Skin epidermis (tissue), 12 donors: ENCODE results near the gene ABHD13.
"Not testable (repeated sequence)": the region's sequence is repeated elsewhere in the genome, so short reads cannot be mapped to it uniquely, and the experiment has no call there.

Source experiments
- H3K27ac ChIP-seq, 21 experiments: fragments of 200-600 bp; sonication (generic) in 11 of 21; one replicate each; pipeline ENCODE4 v1.5.0; 2020; ENCODE audit warnings: mild to moderate bottlenecking in 3 of 21, inconsistent platforms in 2 of 21, moderate library complexity in 2 of 21
- H3K4me3 ChIP-seq, 7 experiments: fragments of 200-600 bp; sonication (generic) in 2 of 7; one replicate each; pipeline ENCODE4 v1.5.0; 2020; ENCODE audit warnings: inconsistent platforms in 2 of 7, mild to moderate bottlenecking in 2 of 7, moderate library complexity in 1 of 7

The ABHD13 gene

GRCh38 chr13:108220041-108220440, 1.8 kb downstream of the ABHD13 start:
- Histone ChIP-seq H3K4me3 (peak overlapping the region in 2 of 7 experiments; percentile 99), H3K27ac (peak overlapping the region in 1 of 21 experiments; percentile 41)

- Histone ChIP-seq H3K27ac (no peak overlapping the region), H3K4me3 (no peak overlapping the region)
Measured at GRCh38 chr13:108223687-108224503, 5.7 kb downstream of the ABHD13 start.

- no peak overlapping the region for H3K4me3 ChIP-seq
- H3K27ac ChIP-seq, result no peak overlapping the region
Measured at GRCh38 chr13:108225440-108225839, 7.2 kb downstream of the ABHD13 start.

GRCh38 chr13:108226184-108226583, 8.0 kb downstream of the ABHD13 start:
- H3K27ac ChIP-seq, result no peak overlapping the region
- no peak overlapping the region for H3K4me3 ChIP-seq

GRCh38 chr13:108227651-108228272, 9.6 kb downstream of the ABHD13 start:
- no peak overlapping the region for H3K27ac ChIP-seq

GRCh38 chr13:108230377-108230776, 12.2 kb downstream of the ABHD13 start:
- H3K27ac ChIP-seq, result no peak overlapping the region
- H3K4me3 ChIP-seq, result no peak overlapping the region

More at GRCh38 chr13:108227651-108228272, 9.6 kb downstream of the ABHD13 start:
- H3K4me3 ChIP-seq, result no peak overlapping the region

GRCh38 chr13:108249150-108249549, 31.0 kb downstream of the ABHD13 start:
- H3K4me3 ChIP-seq, result no peak overlapping the region
- H3K27ac ChIP-seq, result no peak overlapping the region

GRCh38 chr13:108257248-108257647, 39.1 kb downstream of the ABHD13 start:
- no peak overlapping the region for H3K27ac ChIP-seq

GRCh38 chr13:108263621-108264355, 45.6 kb downstream of the ABHD13 start:
- no peak overlapping the region for H3K27ac ChIP-seq
- H3K4me3 ChIP-seq, result no peak overlapping the region

More at GRCh38 chr13:108257248-108257647, 39.1 kb downstream of the ABHD13 start:
- H3K4me3 ChIP-seq, result no peak overlapping the region

GRCh38 chr13:108266321-108266990, 48.3 kb downstream of the ABHD13 start:
- peak overlapping the region in 11 of 21 experiments; percentile 5 to 75 (median 40) for H3K27ac ChIP-seq
- no peak overlapping the region for H3K4me3 ChIP-seq

GRCh38 chr13:108267347-108267746, 49.2 kb downstream of the ABHD13 start:
- Histone ChIP-seq H3K27ac (peak overlapping the region in 6 of 21 experiments; percentile 6 to 75 (median 44)), H3K4me3 (no peak overlapping the region)

- not testable (repeated sequence) for H3K4me3 ChIP-seq, H3K27ac ChIP-seq
Measured at GRCh38 chr13:108267855-108268254, 49.7 kb downstream of the ABHD13 start.

- no peak overlapping the region for H3K4me3 ChIP-seq
- peak overlapping the region in 14 of 21 experiments; percentile 9 to 92 (median 78) for H3K27ac ChIP-seq
Measured at GRCh38 chr13:108268466-108269112, 50.4 kb downstream of the ABHD13 start.

- peak within 1 kb of the TSS; percentile 27 to 92 (median 74) for H3K27ac ChIP-seq
- H3K4me3 ChIP-seq, result peak within 1 kb of the TSS; percentile 21 to 51 (median 33)
Measured at GRCh38 chr13:108269601-108270328, 51.6 kb downstream of the ABHD13 start, which contains the start of gene TNFSF13B. Gene TNFSF13B (plus strand): TSS chr13:108269718. CDS start chr13:108269896, 178 bp downstream.

GRCh38 chr13:108270442-108270841, 52.2 kb downstream of the ABHD13 start:
- Histone ChIP-seq H3K4me3 (peak overlapping the region; percentile 21 to 51 (median 33)), H3K27ac (peak overlapping the region in 19 of 21 experiments; percentile 27 to 92 (median 76))

- H3K27ac ChIP-seq, result no peak overlapping the region
Measured at GRCh38 chr13:108272333-108272732, 54.1 kb downstream of the ABHD13 start.

GRCh38 chr13:108273429-108274118, 55.4 kb downstream of the ABHD13 start:
- H3K4me3 ChIP-seq, result no peak overlapping the region
- H3K27ac ChIP-seq, result no peak overlapping the region

More at GRCh38 chr13:108272333-108272732, 54.1 kb downstream of the ABHD13 start:
- H3K4me3 ChIP-seq, result no peak overlapping the region

GRCh38 chr13:108274718-108275117, 56.5 kb downstream of the ABHD13 start:
- H3K27ac ChIP-seq, result no peak overlapping the region
- H3K4me3 ChIP-seq, result no peak overlapping the region
